ENCODE data around the gene FES. TPM values are rescaled to one million over a fixed set of nuclear protein-coding genes. Genes with fewer than 3 reads are reported as not detected.

FES gene
- total and polyA plus RNA-seq, 10 of the 15 experiments (the other 5 are each of a cell fraction or from before 2014, with no cell fraction given), result 0.07 to 23.9 (median 9.9) TPM

DNA sequence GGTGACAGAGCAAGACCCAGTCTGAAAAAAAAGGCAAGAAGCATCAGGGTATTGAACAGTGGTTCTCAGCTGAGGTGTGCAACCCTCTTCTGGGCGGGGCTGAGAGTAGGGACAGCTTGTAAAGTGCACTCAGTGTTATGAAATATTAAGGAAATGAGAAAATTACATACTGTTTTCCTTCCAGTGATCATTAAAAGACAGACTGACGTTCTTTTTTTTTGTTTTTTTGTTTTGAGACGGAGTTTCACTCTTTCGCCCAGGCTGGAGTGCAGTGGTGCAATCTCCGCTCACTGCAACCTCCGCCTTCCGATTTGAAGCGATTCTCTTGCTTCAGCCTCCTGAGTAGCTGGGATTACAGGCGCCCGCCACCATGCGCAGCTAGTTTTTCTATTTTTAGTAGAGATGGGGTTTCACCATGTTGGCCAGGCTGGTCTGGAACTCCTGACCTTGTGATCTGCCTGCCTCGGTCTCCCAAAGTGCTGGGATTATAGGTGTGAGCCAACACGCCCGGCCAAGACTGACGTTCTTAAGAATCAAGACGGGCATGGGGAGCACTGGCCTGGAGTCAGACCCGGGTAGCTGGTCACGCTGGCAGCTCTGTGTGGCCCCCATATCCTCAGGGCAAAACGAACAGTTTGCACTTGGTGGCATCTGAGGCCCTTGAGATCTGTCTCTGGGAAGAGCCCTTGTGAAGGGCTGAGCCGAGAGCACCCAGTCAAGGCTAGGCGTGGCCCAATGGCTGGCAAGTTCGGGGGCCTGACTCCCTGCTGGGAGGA is 30.2 kb downstream of the FES start:
- SMC1A ChIA-PET (ENCODE audit: uncharacterized antibody, unreplicated experiment), result interaction anchor here (1.8 kb wide), 1 partner anchor 11 kb away, joined by 4 read pairs; no protein-coding TSS in a partner anchor
- H3K9me3 ChIP-seq (replicated peaks; ENCODE audit: control insufficient read depth, insufficient read depth, low read length), result no peaks in the 10 kb centered on the region
- no peak overlapping the region for H2AFZ ChIP-seq (ENCODE audit: control insufficient read depth, low read depth, low read length)
- in situ Hi-C loops (cut with MboI), result no loop called here
- CTCF ChIA-PET, result interaction anchor here (0.7 to 1.9 kb wide), 2 partner anchors 11 to 18 kb away, joined by 4 to 6 read pairs; partner anchors contain the start of gene MAN2A2
- no peak overlapping the region for H3K9ac ChIP-seq (ENCODE audit: control insufficient read depth, insufficient read depth, low read length)
- no peak overlapping the region for H3K4me3 ChIP-seq
- no TSS peak for BruUV-seq (replicated peaks)
- peaks cover 21 to 52% of the 10 kb centered on the region in 2 experiments for H3K36me3 ChIP-seq (ENCODE audit: control insufficient read depth in 2 of 2, insufficient read depth in 2 of 2, low read length in 1 of 2)
- DNase-seq (ENCODE audit: low read depth, low spot score), result no peak
- POLR2A ChIA-PET, result interaction anchor here (0.8 kb wide), 1 partner anchor 85 kb away, joined by 3 read pairs; no protein-coding TSS in a partner anchor
- no peak for FAIRE-seq
- H3K27ac ChIP-seq (ENCODE audit: control insufficient read depth, insufficient read depth), result no peak overlapping the region
- no peaks in the 10 kb centered on the region for H3K27me3 ChIP-seq (replicated peaks in 1 of 2; ENCODE audit: control insufficient read depth in 2 of 2, insufficient read depth in 2 of 2, low read length in 1 of 2)
- intact Hi-C loops (cut with micrococcal nuclease; ENCODE audit: unreplicated experiment), result no loop called here
- ATAC-seq, result no peak
- TF ChIP-seq, protein P1, sequence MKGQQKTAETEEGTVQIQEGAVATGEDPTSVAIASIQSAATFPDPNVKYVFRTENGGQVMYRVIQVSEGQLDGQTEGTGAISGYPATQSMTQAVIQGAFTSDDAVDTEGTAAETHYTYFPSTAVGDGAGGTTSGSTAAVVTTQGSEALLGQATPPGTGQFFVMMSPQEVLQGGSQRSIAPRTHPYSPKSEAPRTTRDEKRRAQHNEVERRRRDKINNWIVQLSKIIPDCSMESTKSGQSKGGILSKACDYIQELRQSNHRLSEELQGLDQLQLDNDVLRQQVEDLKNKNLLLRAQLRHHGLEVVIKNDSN (IDR thresholded peaks at IDR 0.05; ENCODE audit: borderline replicate concordance, extremely low read length, insufficient read depth, low read depth, low read length), result no peak
- TF ChIP-seq, protein P2, sequence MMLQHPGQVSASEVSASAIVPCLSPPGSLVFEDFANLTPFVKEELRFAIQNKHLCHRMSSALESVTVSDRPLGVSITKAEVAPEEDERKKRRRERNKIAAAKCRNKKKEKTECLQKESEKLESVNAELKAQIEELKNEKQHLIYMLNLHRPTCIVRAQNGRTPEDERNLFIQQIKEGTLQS (IDR thresholded peaks at IDR 0.05; ENCODE audit: borderline replicate concordance, extremely low read depth, low read depth, low read length), result no peak
- TF ChIP-seq FOXK2 (IDR thresholded peaks at IDR 0.05) (no peak), MYC (IDR thresholded peaks at IDR 0.05; ENCODE audit: insufficient read depth, insufficient read length, insufficient replicate concordance, low read length, severe bottlenecking) (no peak), POLR2A (IDR thresholded peaks at IDR 0.05; ENCODE audit: low read depth, low read length) (no peak)
- TF ChIP-seq, protein P3, sequence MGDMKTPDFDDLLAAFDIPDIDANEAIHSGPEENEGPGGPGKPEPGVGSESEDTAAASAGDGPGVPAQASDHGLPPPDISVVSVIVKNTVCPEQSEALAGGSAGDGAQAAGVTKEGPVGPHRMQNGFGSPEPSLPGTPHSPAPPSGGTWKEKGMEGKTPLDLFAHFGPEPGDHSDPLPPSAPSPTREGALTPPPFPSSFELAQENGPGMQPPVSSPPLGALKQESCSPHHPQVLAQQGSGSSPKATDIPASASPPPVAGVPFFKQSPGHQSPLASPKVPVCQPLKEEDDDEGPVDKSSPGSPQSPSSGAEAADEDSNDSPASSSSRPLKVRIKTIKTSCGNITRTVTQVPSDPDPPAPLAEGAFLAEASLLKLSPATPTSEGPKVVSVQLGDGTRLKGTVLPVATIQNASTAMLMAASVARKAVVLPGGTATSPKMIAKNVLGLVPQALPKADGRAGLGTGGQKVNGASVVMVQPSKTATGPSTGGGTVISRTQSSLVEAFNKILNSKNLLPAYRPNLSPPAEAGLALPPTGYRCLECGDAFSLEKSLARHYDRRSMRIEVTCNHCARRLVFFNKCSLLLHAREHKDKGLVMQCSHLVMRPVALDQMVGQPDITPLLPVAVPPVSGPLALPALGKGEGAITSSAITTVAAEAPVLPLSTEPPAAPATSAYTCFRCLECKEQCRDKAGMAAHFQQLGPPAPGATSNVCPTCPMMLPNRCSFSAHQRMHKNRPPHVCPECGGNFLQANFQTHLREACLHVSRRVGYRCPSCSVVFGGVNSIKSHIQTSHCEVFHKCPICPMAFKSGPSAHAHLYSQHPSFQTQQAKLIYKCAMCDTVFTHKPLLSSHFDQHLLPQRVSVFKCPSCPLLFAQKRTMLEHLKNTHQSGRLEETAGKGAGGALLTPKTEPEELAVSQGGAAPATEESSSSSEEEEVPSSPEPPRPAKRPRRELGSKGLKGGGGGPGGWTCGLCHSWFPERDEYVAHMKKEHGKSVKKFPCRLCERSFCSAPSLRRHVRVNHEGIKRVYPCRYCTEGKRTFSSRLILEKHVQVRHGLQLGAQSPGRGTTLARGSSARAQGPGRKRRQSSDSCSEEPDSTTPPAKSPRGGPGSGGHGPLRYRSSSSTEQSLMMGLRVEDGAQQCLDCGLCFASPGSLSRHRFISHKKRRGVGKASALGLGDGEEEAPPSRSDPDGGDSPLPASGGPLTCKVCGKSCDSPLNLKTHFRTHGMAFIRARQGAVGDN (IDR thresholded peaks at IDR 0.05), result no peak
- no peak overlapping the region for H3K4me2 ChIP-seq (ENCODE audit: control insufficient read depth, insufficient read depth)
- H3K4me1 ChIP-seq (ENCODE audit: control insufficient read depth, insufficient read depth, low read length), result no peaks in the 10 kb centered on the region
- H4K20me1 ChIP-seq (ENCODE audit: control insufficient read depth, insufficient read depth), result no peaks in the 10 kb centered on the region
- H3K79me2 ChIP-seq (ENCODE audit: control insufficient read depth, insufficient read depth, low read length), result no peaks in the 10 kb centered on the region
- WGBS (ENCODE audit: insufficient coverage, insufficient replicate concordance, low lambda C conversion rate, missing lambda C conversion rate), result 91% methylated on average over 22 of the region's 22 CpGs
- RAD21 ChIA-PET (ENCODE audit: unreplicated experiment), result no interaction called here

Measured in GM12878 (cell line).